ENCODE data around the gene AIG1.
"Not testable (repeated sequence)": the region's sequence is repeated elsewhere in the genome, so short reads cannot be mapped to it uniquely, and the experiment has no call there.

AIG1 gene

DNA sequence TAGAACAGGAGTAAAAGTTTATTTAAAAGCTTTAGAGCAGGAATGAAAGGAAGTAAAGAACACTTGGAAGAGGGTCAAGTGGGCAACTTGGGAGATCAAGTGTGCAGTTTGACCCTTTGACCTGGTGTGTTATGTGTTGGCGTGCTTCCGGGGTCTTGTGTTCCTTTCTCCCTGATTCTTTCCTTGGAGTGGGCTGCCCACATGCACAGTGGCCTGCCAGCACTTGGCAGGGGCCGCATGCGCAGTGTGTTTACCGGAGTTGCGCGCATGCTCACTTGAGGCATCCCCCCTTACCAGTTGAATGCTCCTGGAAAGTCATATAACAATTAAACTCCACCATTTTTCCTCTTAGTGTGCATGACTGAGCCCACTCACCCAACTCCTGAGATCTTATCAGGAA, 229.5 kb downstream of the AIG1 start:
- no peaks in the 10 kb centered on the region for H3K4me1 ChIP-seq (ENCODE audit: control insufficient read depth, insufficient read depth, low read length, poor library complexity, severe bottlenecking)
- H3K9me3 ChIP-seq (ENCODE audit: control insufficient read depth, low read length) = no peaks in the 10 kb centered on the region
- no peak overlapping the region for H3K4me3 ChIP-seq (ENCODE audit: insufficient read depth, low read depth, low read length, poor library complexity, severe bottlenecking)
- no peaks in the 10 kb centered on the region for H3K36me3 ChIP-seq (ENCODE audit: control insufficient read depth, insufficient read depth, low read length)
- DNase-seq = no peak
- no peak overlapping the region for H3K27ac ChIP-seq (ENCODE audit: insufficient read depth, low read length, poor library complexity, severe bottlenecking)
- H3K27me3 ChIP-seq (replicated peaks; ENCODE audit: control insufficient read depth, insufficient read depth, low read length, poor library complexity, severe bottlenecking) = no peaks in the 10 kb centered on the region

DNA sequence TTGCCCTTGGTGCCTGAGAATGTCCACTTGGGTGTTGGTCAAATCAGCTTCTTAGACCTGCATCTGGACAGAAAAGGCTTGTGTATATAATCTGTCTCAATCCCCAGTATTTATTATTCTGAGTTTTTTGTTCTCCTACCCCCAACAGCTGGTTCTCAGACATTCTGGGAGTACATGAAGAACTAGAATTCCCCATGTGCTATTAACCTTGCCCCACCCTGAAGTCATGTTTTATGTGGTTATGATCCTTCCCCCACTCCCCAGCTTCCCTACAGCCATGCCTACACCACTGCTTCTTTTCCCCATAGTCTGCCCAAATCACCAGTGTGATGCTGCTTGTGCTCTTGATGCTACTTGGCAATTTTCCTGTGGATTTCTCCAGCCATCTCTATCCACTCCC, 232.8 kb downstream of the AIG1 start:
- DNase-seq = no peak
- no peak overlapping the region for H3K4me3 ChIP-seq (ENCODE audit: insufficient read depth, low read depth, low read length, poor library complexity, severe bottlenecking)
- H3K4me1 ChIP-seq (ENCODE audit: control insufficient read depth, insufficient read depth, low read length, poor library complexity, severe bottlenecking) = no peaks in the 10 kb centered on the region

GRCh38 chr6:143294265-143294860, 233.7 kb downstream of the AIG1 start:
- Histone ChIP-seq H3K4me3 (ENCODE audit: insufficient read depth, low read depth, low read length, poor library complexity, severe bottlenecking) (no peak overlapping the region), H3K36me3 (ENCODE audit: control insufficient read depth, insufficient read depth, low read length) (no peaks in the 10 kb centered on the region), H3K27ac (ENCODE audit: insufficient read depth, low read length, poor library complexity, severe bottlenecking) (no peak overlapping the region), H3K4me1 (ENCODE audit: control insufficient read depth, insufficient read depth, low read length, poor library complexity, severe bottlenecking) (no peaks in the 10 kb centered on the region), H3K9me3 (ENCODE audit: control insufficient read depth, low read length) (no peaks in the 10 kb centered on the region), H3K27me3 (replicated peaks; ENCODE audit: control insufficient read depth, insufficient read depth, low read length, poor library complexity, severe bottlenecking) (no peaks in the 10 kb centered on the region)
- no peak for DNase-seq

More for the DNA sequence above, 232.8 kb downstream of the AIG1 start:
- no peak overlapping the region for H3K27ac ChIP-seq (ENCODE audit: insufficient read depth, low read length, poor library complexity, severe bottlenecking)
- no peaks in the 10 kb centered on the region for H3K9me3 ChIP-seq (ENCODE audit: control insufficient read depth, low read length)
- H3K27me3 ChIP-seq (replicated peaks; ENCODE audit: control insufficient read depth, insufficient read depth, low read length, poor library complexity, severe bottlenecking) = no peaks in the 10 kb centered on the region
- H3K36me3 ChIP-seq (ENCODE audit: control insufficient read depth, insufficient read depth, low read length) = no peaks in the 10 kb centered on the region

DNA sequence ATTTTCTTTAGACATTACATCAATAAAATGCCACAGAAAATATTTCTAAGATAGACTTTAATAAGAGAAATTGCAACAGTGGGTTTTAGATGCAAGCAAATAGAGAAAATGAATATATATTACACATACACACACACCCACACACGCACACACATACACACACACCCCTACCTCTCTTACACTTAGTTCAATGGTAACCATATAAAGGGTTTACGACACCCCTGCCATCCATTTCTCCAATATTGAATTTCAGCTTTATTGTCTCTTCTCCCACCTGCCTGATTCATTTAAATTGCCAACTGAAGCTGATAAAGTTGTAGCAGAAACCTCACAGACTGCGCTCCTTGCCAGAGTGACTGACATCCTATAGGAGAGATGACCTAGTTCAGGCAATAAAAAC, 235.2 kb downstream of the AIG1 start:
- H3K36me3 ChIP-seq (ENCODE audit: control insufficient read depth, insufficient read depth, low read length) = no peaks in the 10 kb centered on the region
- no peaks in the 10 kb centered on the region for H3K27me3 ChIP-seq (replicated peaks; ENCODE audit: control insufficient read depth, insufficient read depth, low read length, poor library complexity, severe bottlenecking)
- H3K27ac ChIP-seq (ENCODE audit: insufficient read depth, low read length, poor library complexity, severe bottlenecking) = no peak overlapping the region
- H3K4me3 ChIP-seq (ENCODE audit: insufficient read depth, low read depth, low read length, poor library complexity, severe bottlenecking) = no peak overlapping the region
- H3K4me1 ChIP-seq (ENCODE audit: control insufficient read depth, insufficient read depth, low read length, poor library complexity, severe bottlenecking) = no peaks in the 10 kb centered on the region
- H3K9me3 ChIP-seq (ENCODE audit: control insufficient read depth, low read length) = no peaks in the 10 kb centered on the region
- DNase-seq = no peak

DNA sequence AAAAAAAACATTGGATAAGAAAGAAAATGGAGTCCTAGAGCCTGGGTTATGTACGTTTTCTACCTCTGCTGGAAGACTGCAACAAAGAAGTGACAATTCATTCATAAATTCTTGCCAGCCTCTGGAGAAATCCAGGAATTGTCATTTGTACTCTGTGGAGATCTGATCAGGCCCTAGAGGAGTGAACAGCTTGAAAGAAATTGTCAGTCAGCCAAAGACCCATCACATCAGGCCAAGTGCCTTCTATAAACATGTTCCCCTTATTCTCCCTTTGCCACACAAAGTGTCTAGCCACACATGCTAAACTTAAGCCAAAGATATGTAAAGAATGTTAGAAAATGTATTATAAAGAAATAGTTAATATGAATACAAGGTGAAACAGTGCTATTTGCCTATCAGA, 237.4 kb downstream of the AIG1 start:
- Histone ChIP-seq H3K4me3 (ENCODE audit: insufficient read depth, low read depth, low read length, poor library complexity, severe bottlenecking) (no peak overlapping the region), H3K27me3 (replicated peaks; ENCODE audit: control insufficient read depth, insufficient read depth, low read length, poor library complexity, severe bottlenecking) (no peaks in the 10 kb centered on the region), H3K27ac (ENCODE audit: insufficient read depth, low read length, poor library complexity, severe bottlenecking) (no peak overlapping the region), H3K36me3 (ENCODE audit: control insufficient read depth, insufficient read depth, low read length) (no peaks in the 10 kb centered on the region), H3K9me3 (ENCODE audit: control insufficient read depth, low read length) (no peaks in the 10 kb centered on the region), H3K4me1 (ENCODE audit: control insufficient read depth, insufficient read depth, low read length, poor library complexity, severe bottlenecking) (no peaks in the 10 kb centered on the region)
- DNase-seq = no peak

GRCh38 chr6:143299253-143300166, 238.8 kb downstream of the AIG1 start:
- H3K9me3 ChIP-seq (ENCODE audit: control insufficient read depth, low read length) = no peaks in the 10 kb centered on the region
- no peak for DNase-seq
- no peak overlapping the region for H3K27ac ChIP-seq (ENCODE audit: insufficient read depth, low read length, poor library complexity, severe bottlenecking)
- no peak overlapping the region for H3K4me3 ChIP-seq (ENCODE audit: insufficient read depth, low read depth, low read length, poor library complexity, severe bottlenecking)
- H3K4me1 ChIP-seq (ENCODE audit: control insufficient read depth, insufficient read depth, low read length, poor library complexity, severe bottlenecking) = no peaks in the 10 kb centered on the region
- H3K36me3 ChIP-seq (ENCODE audit: control insufficient read depth, insufficient read depth, low read length) = no peaks in the 10 kb centered on the region
- no peaks in the 10 kb centered on the region for H3K27me3 ChIP-seq (replicated peaks; ENCODE audit: control insufficient read depth, insufficient read depth, low read length, poor library complexity, severe bottlenecking)

DNA sequence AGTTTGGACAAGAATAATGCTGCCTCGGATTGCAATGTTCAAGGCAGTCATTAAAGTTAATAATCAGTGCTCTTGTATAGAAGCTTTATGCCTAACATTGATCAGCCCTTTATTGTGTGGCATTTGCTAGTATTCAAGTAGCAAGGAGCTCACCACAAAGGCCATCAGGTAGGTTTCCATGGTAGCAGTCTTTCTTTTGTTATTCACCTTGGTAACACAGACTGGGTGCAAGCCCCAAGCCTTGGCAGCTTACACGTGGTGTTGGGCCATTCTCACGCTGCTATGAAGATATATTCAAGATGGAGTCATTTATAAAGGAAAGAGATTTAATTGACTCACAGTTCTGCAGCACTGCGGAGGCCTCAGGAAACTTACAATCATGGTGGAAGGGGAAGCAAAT, 240.5 kb downstream of the AIG1 start:
- Histone ChIP-seq H3K36me3 (ENCODE audit: control insufficient read depth, insufficient read depth, low read length) (no peaks in the 10 kb centered on the region), H3K4me1 (ENCODE audit: control insufficient read depth, insufficient read depth, low read length, poor library complexity, severe bottlenecking) (no peaks in the 10 kb centered on the region), H3K27me3 (replicated peaks; ENCODE audit: control insufficient read depth, insufficient read depth, low read length, poor library complexity, severe bottlenecking) (no peaks in the 10 kb centered on the region), H3K9me3 (ENCODE audit: control insufficient read depth, low read length) (no peaks in the 10 kb centered on the region), H3K27ac (ENCODE audit: insufficient read depth, low read length, poor library complexity, severe bottlenecking) (no peak overlapping the region), H3K4me3 (ENCODE audit: insufficient read depth, low read depth, low read length, poor library complexity, severe bottlenecking) (no peak overlapping the region)
- no peak for DNase-seq

GRCh38 chr6:143307760-143308159, 247.1 kb downstream of the AIG1 start:
- not testable (repeated sequence) for H3K36me3 ChIP-seq (ENCODE audit: control insufficient read depth, insufficient read depth, low read length); H3K27me3 ChIP-seq (replicated peaks; ENCODE audit: control insufficient read depth, insufficient read depth, low read length, poor library complexity, severe bottlenecking); H3K27ac ChIP-seq (ENCODE audit: insufficient read depth, low read length, poor library complexity, severe bottlenecking); H3K4me3 ChIP-seq (ENCODE audit: insufficient read depth, low read depth, low read length, poor library complexity, severe bottlenecking); DNase-seq; H3K9me3 ChIP-seq (ENCODE audit: control insufficient read depth, low read length); H3K4me1 ChIP-seq (ENCODE audit: control insufficient read depth, insufficient read depth, low read length, poor library complexity, severe bottlenecking)

DNA sequence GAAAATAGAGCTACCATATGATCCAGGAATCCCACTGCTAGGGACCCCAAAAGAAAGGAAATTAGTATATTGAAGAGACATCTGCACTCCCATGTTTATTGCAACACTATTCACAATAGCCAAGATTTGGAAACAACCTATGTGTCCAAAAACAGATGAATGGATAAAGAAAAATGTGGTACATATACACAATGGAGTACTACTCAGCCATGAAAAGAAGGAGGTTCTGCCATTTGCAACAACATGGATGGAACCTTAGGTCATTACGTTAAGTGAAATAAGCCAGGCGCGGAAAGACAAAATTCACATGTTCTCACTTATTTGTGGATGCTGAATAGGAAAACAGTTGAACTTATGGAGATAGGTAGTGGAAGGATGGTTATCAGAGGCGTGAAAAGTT, 252.5 kb downstream of the AIG1 start:
- Histone ChIP-seq H3K27me3 (replicated peaks; ENCODE audit: control insufficient read depth, insufficient read depth, low read length, poor library complexity, severe bottlenecking) (no peaks in the 10 kb centered on the region), H3K27ac (ENCODE audit: insufficient read depth, low read length, poor library complexity, severe bottlenecking) (no peak overlapping the region), H3K36me3 (ENCODE audit: control insufficient read depth, insufficient read depth, low read length) (no peaks in the 10 kb centered on the region), H3K4me1 (ENCODE audit: control insufficient read depth, insufficient read depth, low read length, poor library complexity, severe bottlenecking) (no peaks in the 10 kb centered on the region), H3K9me3 (ENCODE audit: control insufficient read depth, low read length) (no peaks in the 10 kb centered on the region), H3K4me3 (ENCODE audit: insufficient read depth, low read depth, low read length, poor library complexity, severe bottlenecking) (no peak overlapping the region)
- DNase-seq = no peak

DNA sequence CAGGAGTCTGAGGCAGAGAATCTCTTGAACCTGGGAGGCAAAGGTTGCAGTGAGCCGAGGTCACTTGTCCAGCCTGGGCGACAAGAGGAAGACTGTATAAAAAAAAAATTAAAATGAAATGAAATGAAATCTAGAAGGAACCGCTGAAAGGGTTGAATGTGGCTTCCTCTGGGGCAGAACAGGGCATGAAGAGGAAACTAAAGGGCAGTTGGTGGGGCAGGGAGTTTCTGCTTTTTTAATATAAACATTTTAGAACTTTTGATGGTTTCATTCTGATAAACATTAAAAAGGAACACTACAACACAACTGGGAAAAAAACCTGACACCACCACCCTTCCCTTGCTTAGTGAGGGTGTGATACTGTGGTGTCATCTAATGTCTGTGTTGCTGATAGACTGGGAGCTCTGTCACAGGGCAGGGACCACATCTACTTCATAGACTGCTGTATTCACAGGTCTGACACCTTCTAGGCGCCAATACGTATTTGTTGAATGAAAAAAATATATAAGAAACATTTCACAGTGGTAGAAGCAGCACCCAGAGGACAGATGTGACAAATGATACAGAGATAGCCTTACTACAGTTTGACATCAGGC, 260.9 kb downstream of the AIG1 start:
- no peak overlapping the region for H3K27ac ChIP-seq (ENCODE audit: insufficient read depth, low read length, poor library complexity, severe bottlenecking)
- H3K4me1 ChIP-seq (ENCODE audit: control insufficient read depth, insufficient read depth, low read length, poor library complexity, severe bottlenecking) = no peaks in the 10 kb centered on the region
- no peaks in the 10 kb centered on the region for H3K27me3 ChIP-seq (replicated peaks; ENCODE audit: control insufficient read depth, insufficient read depth, low read length, poor library complexity, severe bottlenecking)
- H3K36me3 ChIP-seq (ENCODE audit: control insufficient read depth, insufficient read depth, low read length) = no peaks in the 10 kb centered on the region
- H3K4me3 ChIP-seq (ENCODE audit: insufficient read depth, low read depth, low read length, poor library complexity, severe bottlenecking) = no peak overlapping the region
- H3K9me3 ChIP-seq (ENCODE audit: control insufficient read depth, low read length) = no peaks in the 10 kb centered on the region
- DNase-seq = no peak
